Tibial artery (tissue), 4 donors: ENCODE data around the gene PIP4P1.

Source experiments
- DNase-seq, 2 donors: peaks; one replicate each; pipeline ENCODE4 v3.0.0-alpha.2; 2019
- H3K27ac ChIP-seq, 2 donors: fragments of 200-600 bp; sonication (generic) in 1 of 2; 1 replicate in 1 of 2; 2 replicates in 1 of 2; pipeline ENCODE4 v1.5.1; 2018 to 2019; ENCODE audit warnings: mild to moderate bottlenecking in 1 of 2
- H3K27me3 ChIP-seq, 2 donors: fragments of 200-600 bp; sonication (generic) in 1 of 2; one replicate each; pipeline versions ENCODE4 v1.5.1 to v1.6.0; 2016 to 2019
- H3K36me3 ChIP-seq, 3 donors: fragments of 200-600 bp; sonication (generic) in 2 of 3; one replicate each; pipeline ENCODE4 v1.5.1; 2016 to 2019; ENCODE audit warnings: mild to moderate bottlenecking in 2 of 3
- H3K4me1 ChIP-seq, 4 donors: fragments of 200-600 bp; sonication (generic) in 2 of 4; 1 replicate in 3 of 4; 2 replicates in 1 of 4; pipeline ENCODE4 v1.5.1; 2016 to 2019
- H3K4me3 ChIP-seq, 2 donors: fragments of 200-600 bp; sonication (generic) in 1 of 2; 1 replicate in 1 of 2; 2 replicates in 1 of 2; pipeline ENCODE4 v1.5.1; 2018 to 2019; ENCODE audit warnings: mild to moderate bottlenecking in 2 of 2
- H3K9me3 ChIP-seq, 3 donors: fragments of 200-600 bp; sonication (generic) in 1 of 3; one replicate each; pipeline ENCODE4 v1.5.1; 2016 to 2019
- intact Hi-C: fragments of 100-400 bp; cut with DNase I; formaldehyde crosslinking; loops from one replicate; pipeline ENCODE4 v1.15.0; 2023; ENCODE audit warnings: low total_unique reads
- TF ChIP-seq, protein P1 (sequence below), 2 experiments: fragments of 200-600 bp in 1 of 2; fragments of 450-650 bp in 1 of 2; IDR thresholded peaks; one replicate each; pipeline ENCODE4 v1.5.1; 2017 to 2019; ENCODE audit warnings: antibody characterized with exemption in 2 of 2, mild to moderate bottlenecking in 1 of 2, moderate library complexity in 1 of 2

PIP4P1 gene

DNA sequence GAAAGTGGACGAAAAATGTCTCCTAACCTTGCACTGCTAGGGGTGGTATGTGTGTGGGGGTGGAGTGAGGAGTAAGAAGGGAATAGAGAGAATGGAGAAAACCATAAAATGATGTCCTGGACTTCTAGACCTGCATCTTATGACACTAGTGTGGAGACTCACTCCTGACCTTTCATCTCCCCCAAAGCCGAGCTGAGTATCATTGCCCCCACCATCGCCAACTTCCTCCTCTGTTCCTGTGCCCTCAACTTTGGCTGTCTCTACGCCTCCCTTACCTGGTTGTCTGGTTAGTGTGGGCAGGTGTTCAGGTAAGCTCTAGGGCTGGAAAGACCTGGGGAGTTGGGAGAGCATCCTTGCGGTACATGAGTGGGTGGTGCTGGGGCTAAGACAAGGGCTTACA is 20.8 kb downstream of the PIP4P1 start:
- peaks cover 0 to 2% (median under 1%) of the 10 kb centered on the region in 4 donors for H3K4me1 ChIP-seq
- DNase-seq: no peak
- H3K36me3 ChIP-seq: no peaks in the 10 kb centered on the region

DNA sequence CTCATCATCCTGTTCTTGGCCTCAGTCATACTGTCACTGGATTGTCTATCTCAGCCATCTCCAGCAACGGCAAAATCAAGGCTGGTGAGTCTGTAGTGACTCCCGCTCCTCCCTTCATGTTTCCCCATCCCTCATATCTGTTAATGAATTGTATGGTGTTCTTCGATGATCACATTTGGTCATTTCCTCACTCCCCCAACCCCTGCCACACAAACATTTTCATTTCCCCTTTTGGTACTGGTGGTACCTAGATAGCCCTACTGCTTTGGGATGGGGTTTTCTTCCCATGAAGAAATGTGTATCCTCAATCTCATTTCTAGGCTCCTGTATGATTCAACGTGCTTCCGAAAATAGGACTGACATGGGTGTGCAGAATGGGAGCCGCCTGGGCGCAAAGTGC is 22.6 kb downstream of the PIP4P1 start:
- Histone ChIP-seq H3K4me3 (no peak overlapping the region), H3K36me3 (no peaks in the 10 kb centered on the region), H3K27ac (no peak overlapping the region), H3K9me3 (no peaks in the 10 kb centered on the region), H3K4me1 (peaks cover 0 to 14% (median 10%) of the 10 kb centered on the region in 4 donors), H3K27me3 (no peaks in the 10 kb centered on the region)
- TF ChIP-seq, protein P1, sequence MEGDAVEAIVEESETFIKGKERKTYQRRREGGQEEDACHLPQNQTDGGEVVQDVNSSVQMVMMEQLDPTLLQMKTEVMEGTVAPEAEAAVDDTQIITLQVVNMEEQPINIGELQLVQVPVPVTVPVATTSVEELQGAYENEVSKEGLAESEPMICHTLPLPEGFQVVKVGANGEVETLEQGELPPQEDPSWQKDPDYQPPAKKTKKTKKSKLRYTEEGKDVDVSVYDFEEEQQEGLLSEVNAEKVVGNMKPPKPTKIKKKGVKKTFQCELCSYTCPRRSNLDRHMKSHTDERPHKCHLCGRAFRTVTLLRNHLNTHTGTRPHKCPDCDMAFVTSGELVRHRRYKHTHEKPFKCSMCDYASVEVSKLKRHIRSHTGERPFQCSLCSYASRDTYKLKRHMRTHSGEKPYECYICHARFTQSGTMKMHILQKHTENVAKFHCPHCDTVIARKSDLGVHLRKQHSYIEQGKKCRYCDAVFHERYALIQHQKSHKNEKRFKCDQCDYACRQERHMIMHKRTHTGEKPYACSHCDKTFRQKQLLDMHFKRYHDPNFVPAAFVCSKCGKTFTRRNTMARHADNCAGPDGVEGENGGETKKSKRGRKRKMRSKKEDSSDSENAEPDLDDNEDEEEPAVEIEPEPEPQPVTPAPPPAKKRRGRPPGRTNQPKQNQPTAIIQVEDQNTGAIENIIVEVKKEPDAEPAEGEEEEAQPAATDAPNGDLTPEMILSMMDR (IDR thresholded peaks at IDR 0.05): no peak
- intact Hi-C loops: no loop called here
- DNase-seq: no peak

More for the DNA sequence above, 20.8 kb downstream of the PIP4P1 start:
- intact Hi-C loops: no loop called here
- TF ChIP-seq, protein P1 (IDR thresholded peaks at IDR 0.05): no peak
- Histone ChIP-seq H3K27me3 (no peaks in the 10 kb centered on the region), H3K4me3 (no peak overlapping the region), H3K9me3 (no peaks in the 10 kb centered on the region), H3K27ac (no peak overlapping the region)

DNA sequence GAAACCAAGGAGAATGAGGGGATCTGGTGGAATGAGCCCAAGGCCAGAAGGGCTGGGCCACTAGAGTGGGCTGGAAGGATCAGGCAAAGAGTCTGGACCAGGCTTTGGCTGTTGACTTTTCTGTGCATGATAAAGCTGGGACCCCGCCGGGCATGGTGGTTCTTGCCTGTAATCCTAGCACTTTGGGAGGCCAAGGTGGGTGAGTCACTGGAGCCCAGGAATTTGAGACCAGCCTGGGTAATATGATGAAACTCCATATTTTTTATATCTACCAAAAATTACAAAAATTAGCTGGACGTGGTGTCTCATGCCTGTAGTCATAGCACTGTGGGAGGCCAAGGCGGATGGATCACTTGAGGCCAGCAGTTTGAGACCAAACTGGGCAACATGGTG is 24.9 kb downstream of the PIP4P1 start:
- DNase-seq: peak in 1 of 2 donors; percentile 33
- TF ChIP-seq, protein P1 (IDR thresholded peaks at IDR 0.05): no peak
- no peak overlapping the region for H3K27ac ChIP-seq
- intact Hi-C loops: no loop called here
- no peaks in the 10 kb centered on the region for H3K36me3 ChIP-seq
- no peaks in the 10 kb centered on the region for H3K9me3 ChIP-seq
- H3K4me1 ChIP-seq: peaks cover 0 to 14% (median 10%) of the 10 kb centered on the region in 4 donors
- H3K27me3 ChIP-seq: no peaks in the 10 kb centered on the region
- no peak overlapping the region for H3K4me3 ChIP-seq

DNA sequence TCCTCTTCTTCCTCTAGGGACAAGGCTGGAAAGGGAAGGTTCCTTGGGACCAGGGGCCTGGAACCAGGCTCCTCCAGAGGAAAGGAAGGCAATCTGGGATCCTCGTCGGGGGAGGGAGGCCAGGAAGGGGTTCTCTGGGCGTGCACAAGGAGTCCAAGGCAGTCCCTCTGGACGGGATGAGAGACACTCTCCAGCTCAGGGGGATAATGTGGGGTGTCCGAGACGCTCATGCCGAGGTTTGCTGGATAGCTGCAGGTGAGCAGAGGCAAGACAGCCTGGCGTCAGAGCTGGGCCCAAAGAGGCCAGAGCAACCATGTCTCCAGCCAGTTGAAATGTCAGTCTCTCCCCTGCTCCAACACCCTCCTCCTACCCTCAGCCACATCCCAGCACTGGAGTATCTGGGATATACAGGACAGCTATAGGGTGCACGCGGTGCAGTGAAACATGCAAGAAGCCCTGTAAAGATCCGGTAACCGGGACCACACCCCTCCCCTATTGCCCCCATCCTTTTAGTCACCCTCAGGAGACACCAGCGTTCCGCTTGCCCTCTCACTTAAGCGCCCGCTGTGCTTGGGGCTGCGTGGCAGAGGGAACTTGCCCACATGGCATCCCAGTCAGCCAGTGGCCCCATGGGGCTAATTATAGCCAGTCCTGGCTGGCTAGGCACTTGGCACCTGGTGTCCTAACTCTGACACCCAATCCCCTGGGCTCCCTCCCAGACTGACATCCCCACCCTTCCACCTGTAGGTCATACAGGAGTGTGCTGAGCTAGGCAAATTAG is 25.5 kb downstream of the PIP4P1 start, which contains the start of gene KLHL33:
Gene KLHL33, minus strand, starts transcription at position 585 of the 781 bp plus-strand sequence. Its CDS starts 355 bp downstream, at position 230.
- DNase-seq: no peak
- Histone ChIP-seq H3K4me3 (peak within 1 kb of the TSS; percentile 31 to 43), H3K36me3 (no peaks in the 10 kb centered on the region), H3K27me3 (no peaks in the 10 kb centered on the region), H3K4me1 (peaks cover 0 to 14% (median 10%) of the 10 kb centered on the region in 4 donors), H3K9me3 (no peaks in the 10 kb centered on the region), H3K27ac (peak within 1 kb of the TSS; percentile 60 to 63)
- intact Hi-C loops: no loop called here
- TF ChIP-seq, protein P1 (IDR thresholded peaks at IDR 0.05): no peak

DNA sequence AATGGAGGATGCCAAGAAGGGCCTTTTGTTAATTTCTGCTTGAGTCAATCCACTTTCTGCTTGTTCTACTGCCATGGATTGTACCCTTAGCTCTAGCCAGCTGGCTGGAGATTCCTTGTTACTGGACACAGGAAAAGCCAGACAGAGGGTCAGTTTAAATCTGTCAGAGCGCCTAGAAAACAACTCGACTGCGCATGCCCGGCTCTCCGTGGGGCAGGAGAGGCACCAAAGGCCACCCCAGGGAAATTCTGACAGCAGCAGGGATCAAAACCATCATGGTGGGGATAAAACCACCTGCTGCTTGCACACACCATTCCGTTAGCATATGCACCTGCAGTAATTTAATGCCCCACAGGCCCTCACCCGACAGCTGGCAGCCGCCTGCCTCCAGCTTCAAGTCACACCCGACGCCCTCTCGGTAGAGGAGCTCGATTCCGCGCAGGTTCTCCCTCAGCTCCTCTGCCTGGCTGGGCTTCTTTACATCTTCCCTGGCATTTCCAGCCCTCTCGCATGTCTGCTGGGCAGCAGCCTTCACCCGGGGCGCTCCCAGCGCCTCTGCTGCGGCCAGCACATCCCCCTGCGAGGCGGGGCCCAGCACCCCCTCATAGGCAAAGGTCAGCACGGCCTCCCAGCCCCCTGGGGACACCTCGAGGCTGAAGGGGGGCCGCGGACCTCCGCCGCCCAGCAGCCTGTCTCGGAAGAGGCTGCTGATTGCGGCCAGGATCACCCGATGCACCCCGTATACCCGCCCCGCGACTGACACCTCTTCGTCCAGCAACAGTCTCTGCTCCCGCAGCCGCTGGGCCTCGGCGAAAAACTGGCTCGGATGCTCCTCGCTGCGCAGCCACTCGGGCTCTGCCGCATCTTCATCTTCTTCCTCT is 26.3 kb downstream of the PIP4P1 start:
- TF ChIP-seq, protein P1 (IDR thresholded peaks at IDR 0.05): no peak
- H3K9me3 ChIP-seq: no peaks in the 10 kb centered on the region
- intact Hi-C loops: no loop called here
- H3K36me3 ChIP-seq: no peaks in the 10 kb centered on the region
- peak; percentile 87 to 89 for DNase-seq
- peaks cover 0 to 14% (median 11%) of the 10 kb centered on the region in 4 donors for H3K4me1 ChIP-seq
- no peaks in the 10 kb centered on the region for H3K27me3 ChIP-seq
- peak overlapping the region; percentile 31 to 43 for H3K4me3 ChIP-seq
- peak overlapping the region; percentile 60 to 63 for H3K27ac ChIP-seq
